GM19193 (cell line): Measurements from ENCODE around the gene ASB7.

Experiments
- POLR2A ChIP-seq: IDR thresholded peaks from 4 replicates; pipeline ENCODE4 v1.6.1; 2011; ENCODE audit not compliant: insufficient read depth, insufficient read length; ENCODE audit errors: extremely low read depth

The ASB7 gene

DNA sequence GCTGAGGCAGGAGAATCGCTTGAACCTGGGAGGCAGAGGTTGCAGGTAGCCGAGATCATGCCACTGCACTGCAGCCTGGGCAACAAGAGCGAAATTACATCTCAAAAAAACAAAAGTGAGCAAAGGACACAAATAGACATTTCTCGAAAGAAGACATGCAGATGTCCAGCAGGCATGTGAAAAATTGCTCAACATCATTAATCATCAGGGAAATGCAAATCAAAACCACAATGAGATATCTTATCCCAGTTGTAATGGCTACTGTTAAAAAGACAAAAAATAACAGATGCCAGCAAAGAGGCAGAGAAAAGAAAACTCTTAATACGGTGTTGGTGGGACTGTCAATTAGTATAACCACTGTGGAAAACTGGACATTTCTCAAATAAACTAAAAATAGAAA lies 20.9 kb downstream of the ASB7 start:
- TF ChIP-seq POLR2A, result no peak

DNA sequence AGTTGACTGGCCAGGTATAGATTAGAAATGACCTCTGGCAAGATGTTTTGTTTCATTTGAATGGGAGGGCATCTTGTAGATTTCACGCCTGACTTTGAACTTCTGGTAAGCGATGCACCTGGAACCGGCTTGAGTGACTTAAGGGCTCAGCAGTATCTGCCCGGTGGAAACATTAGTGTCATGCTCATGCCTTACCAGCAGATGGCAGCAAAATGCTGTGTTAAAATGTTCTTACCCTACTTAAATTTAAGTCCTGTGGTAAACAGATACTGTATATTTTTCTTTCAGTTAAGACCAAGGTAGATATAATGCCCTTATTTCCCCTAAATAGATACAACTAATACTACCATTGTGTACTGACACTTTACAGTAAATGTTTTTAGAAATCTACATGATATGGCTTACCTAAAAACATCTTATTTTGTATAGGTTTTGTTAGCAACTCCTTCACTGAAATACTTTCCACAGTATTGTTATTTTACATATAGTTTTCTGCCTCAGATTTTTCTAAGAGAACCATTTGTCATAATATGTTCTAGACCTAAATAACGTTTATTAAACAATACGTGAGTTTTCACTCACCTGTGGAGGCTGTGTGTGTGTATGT lies 25.5 kb downstream of the ASB7 start:
- no peak for TF ChIP-seq POLR2A

DNA sequence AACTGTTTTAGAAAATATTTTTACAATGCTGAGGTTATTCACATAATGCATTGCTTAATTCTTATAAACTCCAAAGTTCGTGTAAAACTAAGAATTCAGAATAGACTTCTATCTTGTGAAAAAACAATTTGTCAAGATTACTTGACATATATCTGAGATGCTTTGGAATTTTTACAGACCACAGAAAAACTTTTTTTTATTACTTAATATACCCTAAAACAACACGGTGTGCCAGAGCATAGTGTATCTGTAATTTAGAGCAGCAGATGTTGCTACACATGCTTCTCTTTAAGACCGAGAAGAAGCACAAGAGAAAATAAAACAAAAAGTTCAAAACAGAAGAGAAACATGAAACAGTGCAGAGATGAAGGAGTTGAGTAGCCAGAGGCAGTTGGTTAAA lies 26.4 kb downstream of the ASB7 start:
- no peak for TF ChIP-seq POLR2A

DNA sequence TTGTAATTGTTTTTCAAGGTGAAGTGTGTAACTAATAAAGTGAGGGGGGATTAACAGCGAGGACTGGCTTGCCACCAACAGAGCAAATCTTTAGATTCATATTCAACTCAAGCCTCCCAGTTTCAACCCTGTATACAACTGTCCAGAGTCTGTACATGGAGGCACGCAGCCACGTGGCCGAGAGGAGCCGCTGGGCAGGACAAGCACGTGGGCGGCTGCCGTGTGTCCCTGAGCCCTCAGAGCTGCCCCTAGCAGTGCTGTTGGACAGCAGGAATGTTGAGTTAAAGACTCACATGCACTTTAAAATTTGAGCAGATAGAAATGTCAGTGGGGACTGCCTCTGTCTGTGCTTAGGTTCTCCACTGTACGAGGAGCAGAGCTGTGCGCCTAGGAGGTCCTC lies 29.4 kb downstream of the ASB7 start:
- no peak for TF ChIP-seq POLR2A

DNA sequence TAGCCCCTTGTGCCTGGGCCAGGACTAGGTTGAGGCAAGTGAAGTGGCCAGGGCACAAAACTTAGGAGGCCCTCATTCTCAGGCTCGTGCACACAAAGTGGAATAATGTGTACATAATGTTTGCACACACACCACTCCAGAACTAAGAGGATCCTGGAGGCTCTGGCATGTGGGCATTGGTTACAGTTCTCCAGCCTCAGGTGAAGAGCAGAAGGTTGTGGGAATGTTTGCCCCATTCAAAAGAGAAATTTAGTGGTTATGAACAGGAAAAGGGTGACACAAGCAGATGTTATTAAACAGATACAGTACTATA lies 31.3 kb downstream of the ASB7 start:
- TF ChIP-seq POLR2A, result no peak

DNA sequence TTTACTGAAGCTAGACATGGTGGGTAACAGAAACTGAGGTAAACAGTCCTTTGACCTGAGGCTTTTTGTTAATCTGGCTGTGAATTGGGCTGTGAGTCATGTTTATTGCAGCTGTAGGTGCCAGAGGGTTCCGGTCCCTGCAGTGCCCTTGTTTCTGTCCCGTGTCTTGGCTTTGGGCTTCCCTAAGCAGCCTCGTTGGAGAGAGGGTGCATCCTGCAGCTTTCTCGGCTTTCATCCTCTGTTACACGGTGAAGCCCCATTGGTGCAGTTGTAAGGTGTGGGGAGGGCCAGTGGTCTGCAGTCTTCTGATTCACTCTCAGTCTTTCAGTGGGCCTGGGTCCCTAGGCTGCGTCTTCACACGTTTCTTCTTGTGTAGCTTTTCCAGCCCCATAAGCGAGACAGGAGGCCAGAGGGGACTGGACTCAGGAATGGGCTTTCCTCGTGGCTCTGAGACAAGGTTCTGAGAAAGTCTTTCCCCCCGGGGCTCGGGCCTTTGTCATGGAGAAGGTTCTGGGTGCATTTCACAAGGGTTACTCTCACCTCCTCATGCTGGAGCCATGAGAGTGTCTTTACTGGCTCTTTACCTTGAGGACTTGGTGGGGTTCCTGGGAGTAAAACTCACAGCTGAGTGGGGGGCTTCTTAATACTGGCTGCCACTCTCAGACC lies 33.1 kb downstream of the ASB7 start:
- no peak for TF ChIP-seq POLR2A

DNA sequence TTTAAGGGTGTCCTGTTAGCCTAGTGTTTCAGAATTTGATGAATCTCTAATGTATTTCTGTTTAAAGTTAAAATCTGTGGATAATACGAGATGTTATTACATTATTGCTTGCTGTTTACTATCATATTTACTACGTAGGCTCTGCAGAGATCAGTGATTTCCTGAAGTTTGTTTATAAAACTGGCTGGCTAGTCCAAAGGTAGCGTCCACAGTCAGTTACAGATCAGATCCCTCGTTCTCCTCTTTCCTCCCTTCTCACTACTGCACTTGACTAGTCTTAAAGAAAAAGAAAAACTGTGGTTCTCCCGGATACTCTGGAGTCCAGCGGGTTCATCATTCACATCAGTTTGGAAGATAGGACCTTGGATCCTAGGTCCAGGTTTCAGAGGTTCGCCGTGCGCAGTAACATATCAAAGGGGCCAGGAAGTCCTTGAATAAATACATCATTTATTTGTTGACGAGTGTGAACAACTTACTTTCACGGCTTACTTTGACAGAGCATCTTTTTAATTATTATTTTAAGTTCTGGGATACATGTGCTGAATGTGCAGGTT lies 35.9 kb downstream of the ASB7 start:
- TF ChIP-seq POLR2A, result no peak

DNA sequence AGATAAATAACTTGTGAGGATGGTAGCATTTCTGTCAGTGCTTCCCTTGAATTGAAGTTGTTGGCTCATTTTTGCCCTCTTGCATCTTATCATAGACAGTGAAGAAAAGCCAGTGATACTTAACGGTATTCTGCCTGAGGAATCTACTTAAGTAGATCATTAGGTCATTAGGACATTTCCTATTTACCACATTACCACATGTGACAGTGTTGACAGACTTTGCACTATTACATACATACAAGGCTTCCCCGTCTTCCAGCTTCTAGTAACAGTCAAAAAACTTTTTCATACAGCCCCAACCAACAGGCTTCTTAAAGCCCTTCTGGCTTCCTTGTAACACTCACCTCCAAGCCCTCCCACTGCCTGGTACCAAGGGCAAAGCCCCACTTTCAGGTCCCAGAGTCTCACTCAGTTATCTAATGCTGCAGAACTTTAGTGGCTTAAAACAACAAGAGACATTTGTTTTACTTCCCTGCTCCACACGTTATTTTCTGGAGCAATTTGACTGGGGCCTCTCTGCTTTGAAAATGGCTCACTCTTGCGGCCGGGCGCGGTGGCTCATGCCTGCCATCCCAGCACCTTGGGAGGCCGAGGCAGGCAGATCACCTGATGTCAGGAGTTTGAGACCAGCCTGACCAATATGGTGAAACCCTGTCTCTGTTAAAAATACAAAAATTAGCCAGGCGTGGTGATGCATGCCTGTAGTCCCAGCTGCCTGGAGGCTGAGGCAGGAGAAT lies 40.0 kb downstream of the ASB7 start:
- TF ChIP-seq POLR2A, result no peak

DNA sequence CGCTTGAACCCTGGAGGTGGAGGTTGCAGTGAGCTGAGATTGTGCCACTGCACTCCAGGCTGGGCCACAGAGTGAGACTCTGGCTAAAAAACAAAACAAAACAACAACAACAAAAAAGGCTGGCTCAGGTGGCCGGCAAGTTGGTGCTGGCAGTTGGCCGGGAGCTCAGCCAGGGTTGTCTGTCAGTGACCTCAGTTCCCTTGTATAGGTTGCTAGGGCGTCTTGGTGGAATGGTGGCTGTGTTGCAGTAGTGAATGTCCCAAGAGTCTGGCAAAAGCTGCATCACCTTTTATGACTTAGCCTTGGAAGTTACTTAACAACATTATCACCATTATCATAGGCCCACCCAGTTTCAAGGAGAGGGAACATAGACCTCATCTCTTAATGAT lies 40.6 kb downstream of the ASB7 start:
- TF ChIP-seq POLR2A, result no peak

DNA sequence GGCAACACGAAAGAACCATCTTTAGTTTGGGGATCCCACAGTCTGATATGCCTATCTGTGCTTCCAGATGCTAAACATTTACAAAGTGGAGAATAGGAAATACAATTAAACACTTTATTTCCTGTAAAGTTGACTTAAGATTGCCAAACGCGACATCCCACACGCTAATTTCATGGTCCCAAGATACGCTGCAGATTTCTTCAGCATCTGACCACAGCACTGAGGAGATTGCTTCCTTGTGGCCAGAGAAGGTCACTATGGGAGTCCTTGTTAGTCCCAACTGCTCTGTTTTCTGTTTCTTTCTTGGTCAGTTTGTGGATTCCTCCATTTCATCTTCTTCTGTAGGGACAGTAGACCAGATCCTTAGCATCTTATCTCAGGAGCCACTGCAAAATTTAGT lies 43.3 kb downstream of the ASB7 start:
- TF ChIP-seq POLR2A, result no peak

DNA sequence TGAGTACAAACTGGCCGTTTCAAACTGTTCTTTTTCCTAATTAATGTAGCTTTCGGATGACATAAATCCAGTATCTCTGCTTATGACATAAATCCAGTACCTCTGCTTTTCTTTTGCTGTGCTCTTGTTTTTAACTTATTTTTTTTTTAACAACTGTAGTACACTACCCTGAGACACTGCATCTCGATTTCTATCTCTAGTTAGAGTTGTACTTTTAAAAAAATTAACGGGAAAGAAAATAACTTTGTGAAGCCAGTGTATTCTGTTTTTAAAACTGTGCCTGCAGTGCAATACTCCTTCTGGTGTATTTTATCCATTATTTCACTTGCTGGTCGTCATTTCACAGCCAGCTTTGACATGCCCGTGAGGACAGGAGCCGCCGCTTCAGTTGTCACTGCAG lies 46.6 kb downstream of the ASB7 start:
- no peak for TF ChIP-seq POLR2A

DNA sequence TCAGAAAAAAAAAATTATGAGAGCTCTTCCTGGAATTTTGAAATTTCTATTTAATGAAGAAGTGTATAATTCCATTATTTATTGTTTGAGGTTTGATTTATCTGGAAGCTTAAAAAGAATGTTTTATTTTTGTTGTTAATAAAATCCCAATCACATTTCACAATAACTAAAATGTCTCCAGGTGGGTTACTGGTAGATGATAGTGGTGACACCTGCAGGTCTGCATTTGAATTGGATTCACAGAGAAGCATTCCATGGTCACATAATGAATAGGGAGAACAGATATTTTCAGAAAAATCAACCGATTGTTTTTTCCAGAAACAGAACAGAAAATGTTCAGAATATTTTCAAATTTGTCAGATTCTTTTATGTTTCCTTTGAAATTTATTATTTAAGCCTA lies 48.3 kb downstream of the ASB7 start:
- no peak for TF ChIP-seq POLR2A

DNA sequence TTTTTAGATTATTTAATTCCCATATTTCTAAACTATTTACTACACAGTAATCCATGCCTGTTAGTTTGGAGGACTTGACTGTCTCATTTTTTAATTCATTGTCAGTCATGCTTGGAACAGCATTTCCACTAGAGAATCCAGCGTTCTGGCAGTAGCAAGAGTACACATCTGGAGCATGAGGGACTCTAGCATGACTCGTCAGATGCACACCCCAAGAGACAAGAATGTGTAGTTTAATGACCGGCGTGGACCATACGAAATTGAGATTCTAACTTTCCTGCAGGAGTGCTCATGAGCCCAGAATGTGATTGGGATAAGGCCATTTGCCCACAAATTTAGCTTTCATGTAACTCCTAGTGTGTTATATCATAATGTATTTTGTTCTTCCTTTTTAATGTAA lies 48.9 kb downstream of the ASB7 start:
- TF ChIP-seq POLR2A, result no peak

DNA sequence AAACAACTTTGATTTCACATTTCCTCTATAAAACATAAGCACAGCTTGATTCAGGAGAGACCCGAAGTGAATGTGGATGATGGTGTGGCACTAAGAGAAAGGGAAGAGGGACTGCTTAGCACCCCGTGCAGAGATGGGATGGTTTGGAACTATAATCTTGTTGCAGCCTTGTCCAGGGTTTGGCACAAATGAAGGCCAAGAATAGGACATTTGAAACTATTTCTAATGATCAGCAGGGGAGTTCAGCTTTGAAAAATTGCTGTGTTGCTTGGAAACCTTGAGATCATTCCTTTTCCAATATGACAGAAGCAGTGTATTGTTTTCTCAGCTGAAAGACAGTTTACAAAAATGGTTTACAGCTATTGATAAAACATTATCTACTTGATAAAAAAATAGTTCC lies 49.7 kb downstream of the ASB7 start:
- no peak for TF ChIP-seq POLR2A

DNA sequence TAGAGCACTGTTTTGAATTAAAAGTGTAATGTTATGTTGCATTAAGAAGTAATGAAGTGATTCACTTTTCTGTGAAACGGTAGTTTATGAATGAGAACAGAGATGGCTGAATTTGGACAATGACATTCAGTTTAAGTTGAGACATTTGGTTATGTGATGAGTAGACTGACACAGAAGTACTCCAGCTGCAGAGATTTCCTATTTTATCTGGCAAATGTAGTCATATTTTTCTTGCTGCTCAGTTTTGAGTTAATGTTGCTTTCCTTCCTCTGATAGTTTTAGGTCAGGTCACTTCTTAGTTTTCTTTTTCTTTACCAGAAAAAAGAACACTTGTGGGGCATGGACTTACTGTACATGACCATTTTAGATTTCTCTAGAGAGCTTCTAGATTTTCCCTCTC lies 51.2 kb downstream of the ASB7 start:
- no peak for TF ChIP-seq POLR2A

DNA sequence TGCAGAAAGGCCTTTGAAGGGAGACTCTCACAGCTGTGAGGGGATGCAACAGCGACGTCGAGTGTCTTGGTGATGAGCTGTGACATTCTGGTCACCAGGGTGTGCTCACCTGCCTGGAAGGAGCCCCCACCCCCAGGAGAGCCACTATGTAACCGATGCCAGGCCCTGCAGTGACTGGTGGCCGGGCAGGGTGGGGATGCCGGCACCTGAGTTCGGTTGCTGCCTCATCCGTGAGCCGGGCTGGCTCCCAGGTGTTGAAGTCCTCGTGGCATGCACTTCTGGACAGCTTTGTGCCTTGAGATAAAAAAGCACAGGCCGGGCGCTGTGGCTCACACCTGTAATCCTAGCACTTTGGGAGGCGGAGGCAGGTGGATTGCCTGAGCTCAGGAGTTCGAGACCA lies 56.5 kb downstream of the ASB7 start:
- no peak for TF ChIP-seq POLR2A
